Right lobe of liver (tissue), 6 donors: ENCODE results near the gene BIN1. TPM values are rescaled to one million over a fixed set of nuclear protein-coding genes. Genes with fewer than 3 reads are reported as not detected.

Experiments
- ATAC-seq, 4 donors: fragments of 200-7000 bp; cut with Tn5 transposase; one replicate each; pipeline ENCODE4 v1.9.1; 2020; ENCODE audit warnings: mild to moderate bottlenecking in 4 of 4, moderate library complexity in 4 of 4
- DNase-seq, 3 donors: peaks; one replicate each; pipeline ENCODE4 v3.0.0-alpha.2; 2020
- H3K27ac ChIP-seq, 3 donors: fragments of 200-600 bp; one replicate each; pipeline ENCODE4 v1.8.0; 2022
- H3K27me3 ChIP-seq, 2 donors: fragments of 200-600 bp; one replicate each; pipeline ENCODE4 v1.8.0; 2022
- H3K36me3 ChIP-seq, 4 donors: fragments of 200-600 bp; sonication (generic) in 1 of 4; one replicate each; pipeline versions ENCODE4 v1.5.1 to v1.8.0; 2017 to 2022; ENCODE audit warnings: control low read depth in 1 of 4
- H3K4me1 ChIP-seq, 4 donors: fragments of 200-600 bp; sonication (generic) in 1 of 4; one replicate each; pipeline versions ENCODE4 v1.5.1 to v1.8.0; 2017 to 2022; ENCODE audit warnings: control low read depth in 1 of 4
- H3K4me3 ChIP-seq, 3 donors: fragments of 200-600 bp; one replicate each; pipeline ENCODE4 v1.8.0; 2022
- H3K9me3 ChIP-seq, 4 donors: fragments of 200-600 bp; sonication (generic) in 1 of 4; one replicate each; pipeline versions ENCODE4 v1.5.1 to v1.8.0; 2017 to 2022; ENCODE audit warnings: control low read depth in 1 of 4
- CTCF ChIP-seq, 4 donors: fragments of 200-600 bp in 3 of 4; fragments of 450-650 bp in 1 of 4; IDR thresholded peaks; one replicate each; pipeline versions ENCODE4 v1.5.1 to v1.8.0; 2016 to 2022; ENCODE audit warnings: antibody characterized with exemption in 4 of 4, mild to moderate bottlenecking in 2 of 4
- POLR2A ChIP-seq: fragments of 450-650 bp; IDR thresholded peaks from one replicate; pipeline ENCODE4 v1.6.1; 2017; ENCODE audit warnings: antibody characterized with exemption, mild to moderate bottlenecking
- WGBS: methylation state at CpG from one replicate; pipeline ENCODE4 v1.1.6; 2018; ENCODE audit warnings: low coverage, low lambda C conversion rate; ENCODE audit not compliant: insufficient coverage; ENCODE audit errors: missing lambda C conversion rate; 5-methylcytosine and 5-hydroxymethylcytosine counted together
- intact Hi-C, 2 donors: fragments of 100-400 bp; cut with DNase I; formaldehyde crosslinking; loops; one replicate each; pipeline versions ENCODE4 v1.11.2 to v1.14.1; 2022
- total RNA-seq, 6 experiments: library from RNA; depleted of rRNA in 2 of 6; stranded (reverse); fragments of >200 nt in 2 of 6; fragmentation: NEBNext Ultra II Directional in 3 of 6; extraction: Animal tissue kit (Norgen Biotek cat#: 25700) in 3 of 6; gene quantifications; one replicate each; pipeline versions ENCODE4 v1.1.0 to v1.2.4, GENCODE V29; 2016 to 2023
- donor health status: DM: no; HTN: yes; CAD: no.
- donor health status: DM: no; HTN: no; CAD: no.
- donor health status: DM: no; HTN: no; CAD: no.
- donor health status: DM: no; HTN: yes; CAD: no.
- donor health status: DM: no; HTN: yes; CAD: no.

The BIN1 gene
- total RNA-seq, 6 experiments from 2014 or later = 20.4 to 30.8 (median 26.3) TPM

GRCh38 chr2:127107622-127107999 lies 657 bp upstream of the BIN1 start:
- whole genome bisulfite sequencing = 9% methylated on average over 16 of the region's 17 CpGs
- intact Hi-C loops = no loop called here

GRCh38 chr2:127106457-127106990 lies 430 bp downstream of the BIN1 start:
- WGBS = 0% methylated on average over 3 of the region's 45 CpGs
- ATAC-seq = peak; percentile 13 to 37 (median 18)
- Histone ChIP-seq H3K27ac (peak overlapping the region; percentile 64 to 76 (median 73)), H3K4me1 (peaks cover 0 to 19% (median 0%) of the 10 kb centered on the region in 4 donors), H3K27me3 (no peaks in the 10 kb centered on the region), H3K9me3 (no peaks in the 10 kb centered on the region), H3K36me3 (no peaks in the 10 kb centered on the region), H3K4me3 (peak overlapping the region; percentile 85 to 94 (median 93))
- intact Hi-C loops = no loop called here
- no peak for TF ChIP-seq CTCF (IDR thresholded peaks at IDR 0.05)
- TF ChIP-seq POLR2A = no peak
- DNase-seq = peak in 2 of 3 donors; percentile 44 to 64

More at GRCh38 chr2:127107622-127107999, 657 bp upstream of the BIN1 start:
- Histone ChIP-seq H3K27me3 (no peaks in the 10 kb centered on the region), H3K27ac (peak overlapping the region; percentile 64 to 76 (median 73)), H3K4me1 (peaks cover 0 to 19% (median 0%) of the 10 kb centered on the region in 4 donors), H3K36me3 (no peaks in the 10 kb centered on the region), H3K4me3 (peak overlapping the region; percentile 85 to 94 (median 93)), H3K9me3 (no peaks in the 10 kb centered on the region)
- TF ChIP-seq CTCF (IDR thresholded peaks at IDR 0.05) (peak in 2 of 4 donors; percentile 4 to 29), POLR2A (no peak)
- no peak for DNase-seq
- ATAC-seq = peak in 2 of 4 donors; percentile 5 to 16

- Histone ChIP-seq H3K4me3 (peak overlapping the region; percentile 85 to 94 (median 93)), H3K27ac (peak overlapping the region; percentile 64 to 76 (median 73)), H3K36me3 (no peaks in the 10 kb centered on the region), H3K27me3 (no peaks in the 10 kb centered on the region), H3K9me3 (no peaks in the 10 kb centered on the region), H3K4me1 (peaks cover 0 to 20% (median 0%) of the 10 kb centered on the region in 4 donors)
- intact Hi-C loops = no loop called here
- DNase-seq (peak in 1 of 3 donors; percentile 53), ATAC-seq (peak; percentile 0 to 6 (median 2))
- TF ChIP-seq POLR2A = peak; percentile 19
- TF ChIP-seq CTCF (IDR thresholded peaks at IDR 0.05) = no peak
- WGBS = 7% methylated on average over 3 of the region's 51 CpGs
Measured at GRCh38 chr2:127105656-127106456, 1.1 kb downstream of the BIN1 start.

GRCh38 chr2:127104881-127105655 lies 1.9 kb downstream of the BIN1 start:
- H3K36me3 ChIP-seq = no peaks in the 10 kb centered on the region
- H3K4me1 ChIP-seq = peaks cover 0 to 27% (median 0%) of the 10 kb centered on the region in 4 donors
- H3K4me3 ChIP-seq = peak overlapping the region; percentile 85 to 94 (median 93)
- intact Hi-C loops = no loop called here
- H3K27ac ChIP-seq = peak overlapping the region in 1 of 3 donors; percentile 76
- no peaks in the 10 kb centered on the region for H3K9me3 ChIP-seq
- no peak for TF ChIP-seq CTCF (IDR thresholded peaks at IDR 0.05)
- no peak for TF ChIP-seq POLR2A
- ATAC-seq (no peak), DNase-seq (peak in 1 of 3 donors; percentile 36)
- 0% methylated on average over 1 of the region's 6 CpGs for WGBS
- no peaks in the 10 kb centered on the region for H3K27me3 ChIP-seq
